IPS-18c (cell line): ENCODE data around the gene TP53INP2.
A peak's percentile ranks its signal among the peaks of the same experiment; 100 is the strongest.
"Not testable (repeated sequence)": the region's sequence is repeated elsewhere in the genome, so short reads cannot be mapped to it uniquely, and the experiment has no call there.

Experiments
- H3K4me3 ChIP-seq: 2 replicates; pipeline ENCODE4 v1.7.0; 2013; ENCODE audit warnings: low read depth, mild to moderate bottlenecking, low read length, moderate library complexity; ENCODE audit not compliant: insufficient read depth
- H3K9me3 ChIP-seq: one replicate; pipeline ENCODE4 v1.6.1; 2013; ENCODE audit warnings: mild to moderate bottlenecking, low read length, moderate library complexity; ENCODE audit not compliant: control insufficient read depth, insufficient read depth

TP53INP2 gene, protein sequence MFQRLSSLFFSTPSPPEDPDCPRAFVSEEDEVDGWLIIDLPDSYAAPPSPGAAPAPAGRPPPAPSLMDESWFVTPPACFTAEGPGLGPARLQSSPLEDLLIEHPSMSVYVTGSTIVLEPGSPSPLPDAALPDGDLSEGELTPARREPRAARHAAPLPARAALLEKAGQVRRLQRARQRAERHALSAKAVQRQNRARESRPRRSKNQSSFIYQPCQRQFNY

DNA sequence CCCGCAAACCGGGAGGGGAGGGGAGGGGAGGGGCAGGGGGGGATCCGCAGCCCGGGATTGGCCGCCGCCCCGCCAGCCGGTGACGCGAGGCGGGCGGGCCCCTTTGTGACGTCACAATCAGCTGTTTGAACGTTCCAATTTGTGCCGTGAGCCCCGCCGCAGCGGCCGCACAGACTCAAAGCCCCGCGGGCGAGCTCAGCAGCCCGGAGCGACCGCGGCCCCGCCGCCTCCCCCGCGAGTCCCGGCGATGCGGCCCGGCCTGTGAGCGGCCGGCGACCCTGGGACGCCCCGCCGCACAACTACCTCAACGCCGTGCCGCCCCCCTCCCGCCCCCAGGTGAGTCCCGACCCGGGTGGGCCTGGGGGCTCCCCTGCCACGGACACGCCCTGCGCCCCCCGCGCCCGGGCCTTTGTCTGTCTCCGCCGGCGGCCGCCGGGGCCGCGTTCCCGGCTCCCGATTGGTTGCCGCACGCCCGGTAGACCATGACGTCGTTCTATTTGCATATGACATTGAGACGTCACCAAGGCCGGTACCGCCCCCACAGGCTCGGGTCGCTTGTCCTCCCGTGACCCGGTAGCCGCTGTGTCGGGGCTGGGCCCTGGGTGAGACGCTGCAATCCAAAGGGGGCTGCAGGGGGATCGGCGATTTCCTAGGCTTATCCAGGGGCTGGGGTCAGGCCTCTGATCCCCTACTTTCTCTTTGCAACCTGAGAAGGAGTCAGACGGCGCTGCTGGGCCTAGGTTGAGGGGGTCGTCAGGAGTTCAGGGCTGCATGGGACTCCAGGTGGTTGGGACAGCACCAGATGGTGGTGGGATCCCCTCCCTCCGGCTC lies at the start of gene TP53INP2:
Gene TP53INP2, plus strand, starts transcription at position 168 of the 831 bp plus-strand sequence. CDS start 4,396 bp downstream, outside the sequence.
- Histone ChIP-seq H3K4me3 (peak within 1 kb of the TSS; percentile 83), H3K9me3 (no peaks in the 10 kb centered on the region)

DNA sequence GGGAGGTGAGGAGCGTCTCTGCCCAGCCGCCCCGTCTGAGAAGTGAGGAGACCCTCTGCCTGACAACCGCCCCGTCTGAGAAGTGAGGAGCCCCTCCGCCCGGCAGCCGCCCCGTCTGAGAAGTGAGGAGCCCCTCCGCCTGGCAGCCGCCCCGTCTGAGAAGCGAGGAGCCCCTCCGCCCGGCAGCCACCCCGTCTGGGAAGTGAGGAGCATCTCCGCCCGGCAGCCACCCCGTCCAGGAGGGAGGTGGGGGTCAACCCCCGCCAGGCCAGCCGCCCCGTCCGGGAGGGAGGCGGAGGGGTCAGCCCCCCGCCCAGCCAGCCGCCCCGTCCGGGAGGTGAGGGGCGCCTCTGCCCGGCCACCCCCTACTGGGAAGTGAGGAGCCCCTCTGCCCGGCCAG lies 45.5 kb upstream of the TP53INP2 start:
- not testable (repeated sequence) for H3K4me3 ChIP-seq, H3K9me3 ChIP-seq

DNA sequence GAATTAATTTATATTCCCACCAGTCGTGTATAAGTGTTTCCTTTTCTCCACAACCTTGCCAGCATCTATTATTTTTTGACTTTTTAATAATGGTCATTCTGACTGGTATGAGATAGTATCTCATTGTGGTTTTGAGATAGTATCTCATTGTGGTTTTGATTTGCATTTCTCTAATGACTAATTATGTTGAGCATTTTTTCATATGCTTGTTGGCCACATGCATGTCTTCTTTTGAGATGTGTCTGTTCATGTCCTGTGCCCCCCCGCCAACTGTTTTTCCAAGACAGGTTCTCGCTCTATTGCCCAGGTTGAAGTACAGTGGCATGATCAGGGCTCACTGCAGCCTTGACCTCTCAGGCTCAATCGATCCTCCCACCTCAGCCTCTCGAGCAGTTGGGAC lies 42.3 kb upstream of the TP53INP2 start:
- H3K4me3 ChIP-seq, H3K9me3 ChIP-seq: not testable (repeated sequence)

DNA sequence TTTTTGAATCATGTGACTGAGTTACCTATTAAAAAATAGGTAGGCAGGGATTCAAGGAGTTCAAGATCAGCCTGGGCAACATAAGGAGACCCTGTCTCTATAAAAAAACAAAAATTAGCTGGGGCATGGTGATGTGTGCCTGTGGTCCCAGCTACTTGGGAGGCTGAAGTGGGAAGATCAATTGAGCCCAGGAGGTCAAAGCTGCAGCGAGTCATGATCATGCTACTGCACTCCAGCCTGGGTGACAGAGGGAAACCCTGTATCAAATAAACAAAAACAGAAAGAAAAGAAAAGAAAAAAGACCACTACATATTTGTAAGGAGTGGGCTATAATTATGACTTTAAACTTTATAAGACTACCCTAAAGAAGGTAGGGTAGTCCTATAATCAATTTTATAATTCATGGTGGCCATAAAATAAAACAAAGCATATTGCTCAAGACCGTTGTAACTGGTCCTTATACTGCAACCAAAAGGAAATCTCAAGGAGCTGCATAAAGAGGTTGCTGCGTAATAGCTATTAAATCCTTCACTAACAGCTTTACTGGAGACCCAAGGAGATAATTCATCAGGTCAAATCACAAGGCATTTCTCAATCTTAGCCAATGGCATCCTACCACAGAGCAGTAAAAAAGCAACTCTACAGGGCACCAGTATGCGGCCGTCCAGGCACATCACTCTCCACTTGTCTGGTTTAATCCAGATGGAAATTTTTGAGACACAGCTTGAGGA lies 40.8 kb upstream of the TP53INP2 start:
- H3K9me3 ChIP-seq: no peaks in the 10 kb centered on the region
- H3K4me3 ChIP-seq: no peak overlapping the region

DNA sequence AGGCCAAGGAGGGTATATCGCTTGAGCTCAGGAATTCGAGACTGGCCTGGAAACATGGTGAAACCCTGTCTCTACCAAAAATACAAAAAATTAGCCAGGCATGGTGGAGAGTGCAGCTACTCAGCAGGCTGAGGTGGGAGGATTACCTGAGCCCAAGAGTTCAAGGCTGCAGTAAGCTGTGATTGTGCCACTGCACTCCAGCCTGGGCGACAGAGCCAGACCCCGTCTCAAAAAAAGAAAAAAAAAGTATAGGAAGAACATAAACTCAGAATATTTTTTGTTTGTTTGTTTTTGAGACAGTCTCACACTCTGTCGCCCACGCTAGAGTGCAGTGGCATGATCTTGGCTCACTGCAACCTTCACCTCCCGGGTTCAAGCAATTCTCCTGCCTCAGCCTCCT lies 39.4 kb upstream of the TP53INP2 start:
- not testable (repeated sequence) for H3K9me3 ChIP-seq, H3K4me3 ChIP-seq

DNA sequence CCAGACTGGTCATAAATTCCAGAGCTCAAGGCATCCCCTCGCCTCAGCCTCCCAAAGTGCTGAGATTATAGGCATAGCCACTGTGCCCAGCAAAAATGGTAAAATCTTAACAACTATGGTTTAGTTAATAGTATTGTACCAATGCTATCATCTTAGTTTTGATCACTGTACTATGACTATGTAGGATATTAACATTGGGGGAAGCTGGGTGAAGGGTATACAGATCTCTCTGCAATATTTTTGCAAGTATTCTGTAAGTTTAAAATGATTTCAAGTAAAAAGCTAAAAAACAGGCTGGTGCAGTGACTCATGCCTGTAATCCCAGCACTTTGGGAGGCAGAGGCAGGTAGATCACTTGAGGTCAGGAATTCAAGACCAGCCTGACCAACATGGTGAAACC lies 35.0 kb upstream of the TP53INP2 start:
- no peak overlapping the region for H3K4me3 ChIP-seq

DNA sequence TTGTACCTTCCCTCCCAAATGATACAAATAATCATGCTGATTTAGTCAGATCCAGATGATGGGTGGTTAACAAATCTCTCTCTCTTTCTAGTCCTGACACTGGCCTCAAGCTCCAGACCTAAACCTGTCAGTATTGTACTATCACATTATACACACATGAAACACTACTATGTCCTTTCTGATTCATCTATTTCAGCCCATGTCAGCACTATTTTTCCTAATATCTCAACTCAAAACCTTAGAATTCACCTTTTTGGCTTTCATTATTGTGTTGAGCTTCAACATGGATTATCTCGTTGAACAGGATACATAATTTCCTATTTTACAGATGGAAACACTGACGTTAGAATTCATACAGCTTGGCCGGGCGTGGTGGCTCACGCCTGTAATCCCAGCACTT lies 30.7 kb upstream of the TP53INP2 start:
- Histone ChIP-seq H3K9me3 (no peaks in the 10 kb centered on the region), H3K4me3 (no peak overlapping the region)

More for the DNA sequence above, 35.0 kb upstream of the TP53INP2 start:
- no peaks in the 10 kb centered on the region for H3K9me3 ChIP-seq

DNA sequence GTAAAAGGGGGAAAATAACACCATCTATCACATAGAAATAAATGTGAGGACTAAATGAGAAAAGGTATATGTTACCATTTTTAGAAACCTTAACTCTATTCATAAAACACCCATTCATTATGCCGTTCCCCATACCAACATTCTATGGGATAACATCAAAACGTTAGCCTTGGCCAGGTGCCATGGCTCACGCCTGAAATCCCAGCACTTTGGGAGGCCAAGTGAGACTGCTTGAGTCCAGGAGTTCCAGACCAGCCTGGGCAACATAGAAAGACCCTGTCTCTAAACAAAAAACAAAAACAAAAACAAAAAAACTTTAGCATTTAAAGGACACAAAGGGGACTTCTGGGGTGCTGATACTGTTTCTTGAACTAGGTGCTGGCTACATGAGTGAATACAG lies 28.6 kb upstream of the TP53INP2 start:
- H3K9me3 ChIP-seq: no peaks in the 10 kb centered on the region
- peak overlapping the region; percentile 91; the same call in 1 of the 2 replicates for H3K4me3 ChIP-seq

DNA sequence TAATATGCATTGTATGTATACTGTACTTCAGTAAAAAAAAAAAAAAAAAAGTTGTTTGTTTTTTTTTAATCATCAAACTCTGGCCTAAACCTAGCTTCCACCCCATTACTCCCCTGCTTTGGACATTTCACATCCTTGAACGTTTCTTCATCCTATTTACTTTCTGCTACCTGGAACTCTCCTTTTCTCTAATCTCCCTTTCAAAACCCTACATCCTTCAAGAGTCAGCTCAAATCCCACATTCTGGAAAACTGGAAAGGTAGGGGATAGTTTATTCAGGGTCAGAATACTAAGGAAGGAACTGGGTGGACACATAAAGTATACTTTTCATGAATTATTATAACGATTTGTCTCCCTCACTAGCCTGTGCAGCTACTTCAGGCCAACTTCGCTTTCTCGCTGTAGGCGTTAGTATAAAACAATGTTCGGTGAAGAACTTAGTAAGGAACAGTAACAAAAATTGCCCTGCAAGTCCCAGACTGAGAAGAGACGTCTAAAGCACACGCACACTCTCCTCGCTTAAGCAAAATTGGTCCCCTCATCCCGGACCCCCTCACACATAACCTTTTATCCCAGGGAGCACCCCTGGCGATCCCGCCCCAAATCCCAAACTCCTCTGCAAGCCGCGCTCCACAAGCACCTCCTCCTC lies 28.0 kb upstream of the TP53INP2 start:
- no peaks in the 10 kb centered on the region for H3K9me3 ChIP-seq
- H3K4me3 ChIP-seq: peak overlapping the region; percentile 91

DNA sequence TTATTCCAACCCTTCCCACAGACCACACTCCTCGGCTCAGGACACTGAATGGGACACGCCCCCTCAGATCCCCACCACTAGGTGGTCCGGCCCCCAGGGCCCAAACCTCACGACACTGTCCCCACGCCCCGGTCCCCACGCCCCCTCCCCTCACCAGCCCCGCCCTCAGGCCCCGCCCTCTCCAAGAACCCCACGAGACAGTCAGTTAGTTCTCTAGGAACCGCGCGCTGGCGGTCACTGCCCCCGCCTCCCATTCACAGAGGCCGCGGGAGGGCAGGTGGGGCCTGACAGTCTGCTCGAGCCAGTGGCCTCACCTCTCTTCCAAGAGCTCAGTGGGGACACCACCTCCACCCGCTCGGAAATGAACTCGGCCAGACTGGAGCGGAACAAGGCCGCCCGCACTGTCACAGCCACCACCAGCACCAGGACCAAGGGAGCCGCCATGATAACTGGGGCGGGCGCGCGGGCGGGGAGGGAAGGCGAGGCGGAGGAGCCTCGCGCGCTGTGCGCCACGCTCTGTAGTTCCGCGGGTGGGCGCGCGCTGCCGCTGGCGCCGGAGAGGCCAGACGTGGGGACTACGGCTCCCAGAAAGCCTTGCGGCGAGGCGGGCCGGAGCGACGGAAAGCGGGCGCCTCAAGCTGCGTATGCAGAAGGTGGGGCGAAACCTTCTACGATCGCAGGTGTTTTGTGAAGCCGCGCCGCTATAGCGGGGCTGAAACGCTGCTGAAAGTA lies 27.3 kb upstream of the TP53INP2 start, which contains the start of gene PIGU:
Gene PIGU, minus strand, starts transcription at position 451 of the 732 bp plus-strand sequence. Its CDS starts 7 bp downstream, at position 444.
- no peaks in the 10 kb centered on the region for H3K9me3 ChIP-seq
- peak within 1 kb of the TSS; percentile 91 for H3K4me3 ChIP-seq

DNA sequence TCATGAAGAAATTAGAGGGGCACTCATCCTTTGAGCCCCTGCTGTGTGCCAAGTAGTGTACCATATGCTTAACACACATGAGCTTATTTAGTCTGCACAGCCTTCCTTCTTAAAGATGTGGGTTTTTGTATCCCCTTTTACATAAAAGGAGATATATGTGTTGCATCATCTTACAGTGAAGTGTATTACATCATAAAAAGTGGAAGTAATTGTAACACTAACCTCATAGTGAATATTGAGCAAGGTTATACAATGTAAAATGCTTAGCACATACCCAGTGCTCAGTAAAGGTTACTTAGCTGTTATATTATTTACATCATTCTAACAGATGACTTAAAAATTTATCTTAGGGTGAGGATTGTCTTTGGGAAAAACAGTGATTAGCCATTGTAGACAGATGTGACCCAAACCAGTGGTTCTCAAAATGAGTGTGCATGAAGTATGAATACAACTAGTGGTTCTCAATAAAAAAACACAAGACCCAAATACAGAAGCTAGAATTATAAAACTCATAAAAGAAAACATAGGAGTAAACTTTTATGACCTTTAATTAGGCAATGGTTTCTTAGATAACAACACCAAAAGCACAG lies 23.5 kb upstream of the TP53INP2 start:
- Histone ChIP-seq H3K9me3 (no peaks in the 10 kb centered on the region), H3K4me3 (no peak overlapping the region)

DNA sequence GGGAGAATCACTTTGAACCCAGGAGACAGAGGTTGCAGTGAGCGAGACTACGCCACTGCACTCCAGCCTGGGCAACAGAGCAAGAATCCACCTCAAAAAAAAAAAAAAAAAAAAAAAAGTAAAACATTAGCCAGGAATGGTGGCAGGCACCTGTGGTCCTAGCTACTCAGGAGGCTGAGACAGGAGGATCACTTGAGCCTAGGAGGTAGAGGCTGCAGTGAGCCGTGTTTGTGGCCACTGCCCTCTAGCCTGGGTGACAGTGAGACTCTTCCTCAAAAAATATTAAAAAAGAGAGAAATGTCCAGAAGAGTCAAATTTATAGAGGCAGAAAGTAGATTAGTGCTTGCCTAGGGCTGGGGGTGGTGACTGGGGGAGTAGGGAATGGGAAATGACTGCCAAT lies 20.5 kb upstream of the TP53INP2 start:
- no peaks in the 10 kb centered on the region for H3K9me3 ChIP-seq
- H3K4me3 ChIP-seq: no peak overlapping the region

DNA sequence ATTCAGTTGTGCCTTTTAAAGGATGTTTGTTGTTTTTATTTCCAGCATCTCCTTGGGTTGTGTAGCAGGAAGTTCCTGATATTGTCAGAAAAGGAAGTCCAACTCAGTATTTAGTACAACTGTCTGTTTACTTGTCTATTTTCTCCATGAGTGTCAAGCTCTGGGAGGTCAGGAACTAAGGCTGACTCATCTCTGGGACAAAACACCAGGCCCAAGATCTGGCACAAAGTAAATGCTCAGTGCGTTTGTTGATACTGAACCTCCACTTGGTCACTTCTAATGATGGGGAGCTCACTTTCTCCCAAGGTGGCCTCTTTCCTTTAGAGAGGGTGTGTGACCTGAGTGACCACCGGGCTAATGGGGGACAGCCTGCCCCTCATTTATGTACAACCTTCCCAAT lies 14.7 kb upstream of the TP53INP2 start:
- Histone ChIP-seq H3K4me3 (no peak overlapping the region), H3K9me3 (no peaks in the 10 kb centered on the region)

DNA sequence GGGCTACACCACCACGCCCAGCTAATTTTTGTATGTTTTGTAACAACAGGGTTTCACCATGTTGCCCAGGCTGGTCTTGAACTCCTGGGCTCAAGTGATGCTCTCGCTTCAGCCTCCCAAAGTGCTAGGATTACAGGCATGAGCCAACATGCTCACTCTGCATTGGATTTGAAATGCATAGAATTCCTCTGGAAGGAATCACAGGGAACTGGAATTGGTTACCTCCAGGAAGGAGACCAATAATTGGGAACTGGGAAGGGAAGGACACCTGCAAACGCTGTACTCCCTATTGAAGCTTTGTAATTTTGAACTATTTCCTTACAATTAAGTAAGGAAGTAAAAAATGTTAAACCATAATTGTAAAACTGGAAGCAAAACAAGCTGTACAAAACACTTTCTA lies 12.3 kb upstream of the TP53INP2 start:
- no peaks in the 10 kb centered on the region for H3K9me3 ChIP-seq

DNA sequence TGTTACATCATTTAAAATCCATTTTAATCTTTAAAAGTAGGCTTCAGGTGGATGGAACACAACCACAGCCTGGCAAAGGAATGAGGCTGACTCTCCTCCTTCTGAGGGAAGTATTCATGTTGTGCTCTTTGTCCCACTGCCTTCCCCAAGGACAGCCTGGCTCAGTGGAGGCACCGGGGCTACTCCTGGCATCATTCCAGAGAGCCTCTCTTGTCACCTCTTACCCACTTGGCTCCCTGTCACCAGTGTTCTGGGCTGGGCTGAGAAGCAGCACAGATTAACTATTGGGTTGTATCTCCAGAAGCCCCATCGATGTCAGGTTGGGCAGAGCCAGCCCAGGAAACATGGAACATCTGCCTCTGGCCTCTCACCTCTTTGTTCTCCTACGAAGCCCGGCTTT lies 10.7 kb upstream of the TP53INP2 start:
- no peak overlapping the region for H3K4me3 ChIP-seq
- H3K9me3 ChIP-seq: no peaks in the 10 kb centered on the region

More for the DNA sequence above, 12.3 kb upstream of the TP53INP2 start:
- no peak overlapping the region for H3K4me3 ChIP-seq

DNA sequence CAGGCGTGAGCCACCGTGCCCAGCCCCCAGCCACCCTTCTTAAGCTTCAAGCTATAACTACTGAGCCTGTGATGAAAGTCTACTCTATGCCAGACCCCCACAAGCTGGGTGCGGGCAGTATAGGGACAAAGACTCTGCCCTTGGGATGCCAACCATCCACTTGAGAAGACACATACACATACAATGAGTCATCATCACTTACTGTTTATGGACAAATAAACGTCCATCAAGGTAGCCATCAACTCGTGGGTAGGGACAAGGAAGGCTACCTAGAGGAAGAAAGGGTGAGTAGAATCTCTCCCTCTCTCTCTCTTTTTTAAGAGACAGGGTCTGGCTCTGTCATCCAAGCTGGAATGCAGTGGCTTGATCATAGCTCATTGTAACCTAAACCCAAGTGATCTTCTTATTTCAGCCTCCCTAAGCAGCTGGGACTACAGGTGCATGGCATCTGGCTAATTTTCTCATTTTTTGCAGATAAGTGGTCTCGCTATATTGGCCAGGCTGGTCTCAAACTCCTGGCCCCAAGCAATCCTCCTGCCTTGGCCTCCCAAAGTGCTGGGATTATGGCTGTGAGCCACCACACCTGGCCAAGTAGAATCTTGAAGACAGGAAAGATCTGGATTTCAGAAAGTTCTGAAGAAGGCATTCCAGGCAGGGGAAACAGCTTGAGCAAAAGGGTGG lies 2.6 kb upstream of the TP53INP2 start:
- Histone ChIP-seq H3K4me3 (no peak overlapping the region), H3K9me3 (no peaks in the 10 kb centered on the region)
